HL-60 (cell line): ENCODE data around the gene OGFOD3.

Experiments
- GABPA ChIP-seq: IDR thresholded peaks from 2 replicates; pipeline ENCODE4 v1.6.1; 2012; ENCODE audit warnings: low read depth
- POLR2AphosphoS5 ChIP-seq: IDR thresholded peaks from 2 replicates; pipeline ENCODE4 v1.6.1; 2012; ENCODE audit warnings: low read depth
- SPI1 ChIP-seq: IDR thresholded peaks from 2 replicates; pipeline ENCODE4 v1.6.1; 2012; ENCODE audit warnings: low read depth, mild to moderate bottlenecking, borderline replicate concordance
- TF ChIP-seq, protein P1 (sequence below): IDR thresholded peaks from one replicate; pipeline ENCODE4 v1.5.1; 2011; ENCODE audit warnings: low read length, control low read depth, inconsistent platforms; ENCODE audit not compliant: insufficient read depth
- TF ChIP-seq, protein P2 (sequence below): IDR thresholded peaks from 2 replicates; pipeline ENCODE4 v1.6.1; 2012; ENCODE audit warnings: low read depth; ENCODE audit not compliant: insufficient replicate concordance

DNA sequence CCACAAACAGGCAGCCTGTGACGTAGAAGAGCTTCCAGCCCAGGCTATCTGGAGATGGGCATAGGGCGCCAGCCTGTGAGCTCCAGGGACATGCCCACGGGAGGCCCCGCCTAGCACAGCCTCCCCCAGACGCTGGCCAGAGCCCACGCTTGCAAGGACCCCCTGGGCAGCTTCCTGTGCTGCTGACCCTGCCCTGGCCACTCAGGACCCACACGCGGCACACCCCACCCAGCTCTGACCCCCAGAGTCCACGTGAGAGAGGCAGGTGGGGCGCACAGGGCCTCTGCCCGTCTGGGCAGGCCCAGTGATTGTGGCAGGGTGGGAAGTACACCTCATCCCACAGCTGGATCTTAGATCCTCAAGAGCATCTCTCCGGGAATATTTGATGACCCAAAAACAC lies 28.3 kb upstream of the OGFOD3 start:
- TF ChIP-seq, protein P1, sequence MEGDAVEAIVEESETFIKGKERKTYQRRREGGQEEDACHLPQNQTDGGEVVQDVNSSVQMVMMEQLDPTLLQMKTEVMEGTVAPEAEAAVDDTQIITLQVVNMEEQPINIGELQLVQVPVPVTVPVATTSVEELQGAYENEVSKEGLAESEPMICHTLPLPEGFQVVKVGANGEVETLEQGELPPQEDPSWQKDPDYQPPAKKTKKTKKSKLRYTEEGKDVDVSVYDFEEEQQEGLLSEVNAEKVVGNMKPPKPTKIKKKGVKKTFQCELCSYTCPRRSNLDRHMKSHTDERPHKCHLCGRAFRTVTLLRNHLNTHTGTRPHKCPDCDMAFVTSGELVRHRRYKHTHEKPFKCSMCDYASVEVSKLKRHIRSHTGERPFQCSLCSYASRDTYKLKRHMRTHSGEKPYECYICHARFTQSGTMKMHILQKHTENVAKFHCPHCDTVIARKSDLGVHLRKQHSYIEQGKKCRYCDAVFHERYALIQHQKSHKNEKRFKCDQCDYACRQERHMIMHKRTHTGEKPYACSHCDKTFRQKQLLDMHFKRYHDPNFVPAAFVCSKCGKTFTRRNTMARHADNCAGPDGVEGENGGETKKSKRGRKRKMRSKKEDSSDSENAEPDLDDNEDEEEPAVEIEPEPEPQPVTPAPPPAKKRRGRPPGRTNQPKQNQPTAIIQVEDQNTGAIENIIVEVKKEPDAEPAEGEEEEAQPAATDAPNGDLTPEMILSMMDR: no peak
- TF ChIP-seq POLR2AphosphoS5 (no peak), GABPA (no peak), SPI1 (no peak)
- TF ChIP-seq, protein P2, sequence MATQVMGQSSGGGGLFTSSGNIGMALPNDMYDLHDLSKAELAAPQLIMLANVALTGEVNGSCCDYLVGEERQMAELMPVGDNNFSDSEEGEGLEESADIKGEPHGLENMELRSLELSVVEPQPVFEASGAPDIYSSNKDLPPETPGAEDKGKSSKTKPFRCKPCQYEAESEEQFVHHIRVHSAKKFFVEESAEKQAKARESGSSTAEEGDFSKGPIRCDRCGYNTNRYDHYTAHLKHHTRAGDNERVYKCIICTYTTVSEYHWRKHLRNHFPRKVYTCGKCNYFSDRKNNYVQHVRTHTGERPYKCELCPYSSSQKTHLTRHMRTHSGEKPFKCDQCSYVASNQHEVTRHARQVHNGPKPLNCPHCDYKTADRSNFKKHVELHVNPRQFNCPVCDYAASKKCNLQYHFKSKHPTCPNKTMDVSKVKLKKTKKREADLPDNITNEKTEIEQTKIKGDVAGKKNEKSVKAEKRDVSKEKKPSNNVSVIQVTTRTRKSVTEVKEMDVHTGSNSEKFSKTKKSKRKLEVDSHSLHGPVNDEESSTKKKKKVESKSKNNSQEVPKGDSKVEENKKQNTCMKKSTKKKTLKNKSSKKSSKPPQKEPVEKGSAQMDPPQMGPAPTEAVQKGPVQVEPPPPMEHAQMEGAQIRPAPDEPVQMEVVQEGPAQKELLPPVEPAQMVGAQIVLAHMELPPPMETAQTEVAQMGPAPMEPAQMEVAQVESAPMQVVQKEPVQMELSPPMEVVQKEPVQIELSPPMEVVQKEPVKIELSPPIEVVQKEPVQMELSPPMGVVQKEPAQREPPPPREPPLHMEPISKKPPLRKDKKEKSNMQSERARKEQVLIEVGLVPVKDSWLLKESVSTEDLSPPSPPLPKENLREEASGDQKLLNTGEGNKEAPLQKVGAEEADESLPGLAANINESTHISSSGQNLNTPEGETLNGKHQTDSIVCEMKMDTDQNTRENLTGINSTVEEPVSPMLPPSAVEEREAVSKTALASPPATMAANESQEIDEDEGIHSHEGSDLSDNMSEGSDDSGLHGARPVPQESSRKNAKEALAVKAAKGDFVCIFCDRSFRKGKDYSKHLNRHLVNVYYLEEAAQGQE: no peak
